Activated T-cell treated with anti-CD3 and anti-CD28 coated beads for 1 hour (primary cell): Measurements from ENCODE around the gene PPP2R2C.

ENCODE experiments used
- DNase-seq: peaks from one replicate; pipeline ENCODE4 v3.0.0-alpha.2; 2020; ENCODE audit warnings: low read depth

The PPP2R2C gene

DNA sequence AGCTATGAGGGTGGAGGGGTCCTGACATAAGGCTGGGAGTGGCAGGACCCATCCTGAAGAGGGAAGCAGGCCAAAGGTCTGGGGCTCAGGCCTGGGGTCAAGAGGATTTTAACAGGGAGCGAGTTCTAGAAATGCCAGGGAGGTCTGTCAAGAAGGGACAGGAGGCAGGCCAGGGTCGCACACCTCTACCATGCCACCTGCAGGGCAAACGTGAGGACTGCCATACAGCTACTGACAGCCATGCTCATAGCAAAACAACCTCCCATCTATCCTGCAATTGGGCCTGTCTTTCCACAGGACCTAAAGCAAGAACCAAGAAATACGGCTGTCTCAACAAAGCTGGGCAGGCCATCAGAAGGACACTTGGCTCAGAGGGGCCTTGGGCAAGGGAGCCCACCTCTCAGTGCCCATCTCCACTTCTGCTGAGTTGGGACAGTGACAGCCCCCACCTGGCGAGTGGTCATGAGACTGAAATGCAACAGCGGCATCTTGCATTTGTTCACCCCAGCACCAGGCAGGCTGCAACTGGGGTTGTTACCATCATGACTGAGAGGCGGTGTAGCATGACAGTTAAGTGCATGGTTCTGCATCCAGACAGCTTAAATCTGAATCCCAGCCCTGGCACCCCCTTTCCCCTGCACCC is 110.0 kb downstream of the PPP2R2C start:
- DNase-seq: no peak

DNA sequence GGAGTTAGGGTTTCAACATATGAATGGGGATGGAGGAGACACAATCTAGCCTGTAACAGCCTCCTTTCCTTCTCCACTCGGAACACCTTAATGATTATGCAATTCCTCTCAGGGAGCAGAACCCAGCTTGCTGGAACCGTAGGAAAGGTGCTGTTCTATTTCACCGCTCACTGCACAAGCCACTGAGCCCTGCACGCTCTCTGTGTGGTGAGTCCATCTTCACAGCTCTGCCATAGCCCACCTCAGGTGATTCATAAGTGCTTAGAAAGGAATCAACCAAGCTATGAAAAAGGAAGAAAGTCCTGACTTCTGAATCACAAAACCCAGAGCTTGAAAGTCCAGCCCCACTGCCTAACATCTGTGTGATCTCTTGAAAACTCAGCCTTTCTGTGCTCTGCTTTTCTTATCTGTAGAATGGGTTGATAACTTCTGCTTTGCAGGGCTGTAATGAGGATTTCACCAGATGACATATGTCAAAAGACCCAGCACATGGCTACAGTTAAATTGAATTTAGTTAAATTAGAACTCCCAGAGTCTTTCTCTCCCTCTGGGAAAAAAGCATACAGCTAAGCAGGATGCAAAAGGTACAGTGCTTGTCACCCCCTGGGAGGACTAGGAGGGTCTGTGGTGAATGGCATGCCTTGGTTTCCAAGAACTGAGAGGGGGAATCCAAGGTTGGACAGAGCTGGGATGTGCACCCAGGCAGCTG is 111.2 kb downstream of the PPP2R2C start:
- no peak for DNase-seq

GRCh38 chr4:6360385-6360784 is 112.0 kb downstream of the PPP2R2C start:
- DNase-seq: no peak

GRCh38 chr4:6359536-6360308 is 112.7 kb downstream of the PPP2R2C start:
- DNase-seq: no peak

- DNase-seq: no peak
These were observed 114.9 kb downstream of the PPP2R2C start for GRCh38 chr4:6357476-6357875.

DNA sequence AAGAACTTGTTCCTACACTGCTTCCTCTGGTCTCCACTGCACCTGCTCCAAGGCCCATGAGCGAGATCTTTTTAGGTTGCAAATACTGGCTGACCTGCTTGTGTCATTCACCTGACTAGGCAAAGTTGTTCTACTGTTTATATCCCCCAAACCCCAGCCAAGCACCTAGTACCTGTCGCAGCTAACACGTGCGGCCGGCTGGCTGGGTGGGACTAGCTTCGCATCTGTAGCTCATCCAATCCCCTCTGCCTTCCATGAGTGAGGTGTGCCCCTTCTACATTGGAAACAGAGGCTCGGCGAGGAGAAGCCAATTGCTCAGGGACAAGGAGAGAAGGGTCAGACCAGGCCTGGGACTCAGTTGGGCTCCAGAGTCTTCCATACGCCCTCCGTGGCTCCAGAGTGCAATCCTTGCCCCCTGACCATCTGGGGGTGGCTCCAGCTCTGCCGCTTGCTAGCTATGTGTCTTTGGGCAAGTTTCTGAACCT is 116.3 kb downstream of the PPP2R2C start:
- no peak for DNase-seq

GRCh38 chr4:6355052-6355451 is 117.4 kb downstream of the PPP2R2C start:
- no peak for DNase-seq

DNA sequence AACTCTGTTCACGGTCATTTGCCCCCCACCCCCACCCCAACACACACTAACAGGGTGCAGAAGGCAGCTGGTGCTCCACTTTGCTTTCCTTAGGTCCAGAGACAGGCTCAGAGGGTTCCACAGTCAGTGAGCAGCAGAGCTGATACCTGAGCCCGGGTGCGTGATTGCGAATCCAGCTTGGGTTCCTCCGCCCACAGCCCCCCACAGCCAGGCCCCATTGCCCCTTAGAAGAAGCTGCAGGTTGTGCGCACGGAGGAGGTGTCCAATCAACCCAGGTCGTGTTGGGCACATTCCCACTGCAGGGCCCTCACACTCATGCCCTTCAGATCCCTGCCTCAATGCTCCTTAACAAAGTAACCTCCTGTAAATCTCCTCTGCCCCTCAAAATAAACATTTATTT is 117.8 kb downstream of the PPP2R2C start:
- no peak for DNase-seq

GRCh38 chr4:6354119-6354518 is 118.3 kb downstream of the PPP2R2C start:
- DNase-seq: no peak

DNA sequence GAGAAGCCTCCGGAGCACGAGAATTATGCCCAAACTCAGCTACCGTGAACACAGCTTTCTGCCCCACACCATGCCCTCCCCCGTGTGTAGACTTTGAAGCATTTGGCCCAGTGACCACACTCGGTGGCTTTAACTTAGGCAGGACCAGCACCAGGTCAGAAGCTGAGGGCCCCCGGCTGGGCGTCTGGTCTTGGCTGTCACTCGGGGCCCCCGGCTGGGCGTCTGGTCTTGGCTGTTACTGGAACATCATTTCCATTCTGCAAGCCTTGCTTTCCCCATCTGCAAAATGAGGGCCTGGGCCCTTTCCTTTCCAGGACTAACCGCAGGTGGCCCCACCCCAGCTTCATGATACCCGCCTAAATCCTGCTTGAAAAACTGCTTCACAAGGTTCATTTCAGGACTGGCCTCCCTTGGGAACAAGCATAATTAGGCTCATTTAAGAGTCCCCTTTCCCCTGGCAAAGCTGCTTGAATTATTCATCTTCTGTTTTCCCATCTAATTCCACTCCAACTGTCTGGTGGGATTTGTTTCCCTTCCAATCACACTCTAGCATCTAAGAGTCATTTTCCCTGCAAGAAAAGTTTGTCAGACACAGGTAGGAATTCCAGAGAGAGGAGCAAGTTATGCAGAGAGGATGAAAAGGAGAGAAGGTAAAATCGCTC is 120.3 kb downstream of the PPP2R2C start:
- DNase-seq: no peak

DNA sequence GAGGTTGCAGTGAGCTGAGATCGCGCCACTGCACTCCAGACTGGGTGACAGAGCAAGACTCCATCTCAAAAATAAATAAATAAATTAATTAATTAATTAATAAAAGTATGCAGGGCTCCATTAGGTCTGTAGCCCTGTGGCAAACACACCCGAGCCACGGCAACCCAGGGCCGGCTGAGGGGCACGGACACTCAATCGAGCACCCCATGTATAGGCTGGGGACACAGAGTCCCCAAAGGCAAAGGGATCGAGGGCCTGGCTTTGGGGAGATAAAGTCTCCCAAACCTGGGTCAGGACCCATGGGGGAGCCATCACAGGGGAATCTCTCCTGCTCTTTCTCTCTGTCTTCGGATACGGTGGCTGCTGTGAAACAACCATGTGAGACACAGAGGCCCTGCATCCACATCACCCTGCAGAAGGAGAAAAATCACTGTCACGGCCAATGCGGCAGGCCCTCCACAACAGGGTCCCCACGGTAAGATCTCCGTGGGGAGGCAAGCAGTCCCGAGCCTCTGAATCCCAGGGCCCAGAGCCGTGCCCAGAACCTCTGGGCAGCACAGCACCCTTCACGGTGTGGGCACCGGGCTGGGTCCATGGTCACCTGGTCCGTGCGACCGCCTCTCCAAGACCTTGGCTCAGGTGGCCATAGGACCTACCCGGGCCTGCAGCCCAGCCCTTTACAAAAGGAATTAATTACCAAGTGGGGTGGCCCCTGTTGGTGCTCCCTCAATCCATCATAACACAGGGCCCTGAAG is 121.0 kb downstream of the PPP2R2C start:
- no peak for DNase-seq

- no peak for DNase-seq
These were observed 121.8 kb downstream of the PPP2R2C start for GRCh38 chr4:6350646-6351045.

GRCh38 chr4:6349896-6350603 is 122.4 kb downstream of the PPP2R2C start:
- DNase-seq: no peak

DNA sequence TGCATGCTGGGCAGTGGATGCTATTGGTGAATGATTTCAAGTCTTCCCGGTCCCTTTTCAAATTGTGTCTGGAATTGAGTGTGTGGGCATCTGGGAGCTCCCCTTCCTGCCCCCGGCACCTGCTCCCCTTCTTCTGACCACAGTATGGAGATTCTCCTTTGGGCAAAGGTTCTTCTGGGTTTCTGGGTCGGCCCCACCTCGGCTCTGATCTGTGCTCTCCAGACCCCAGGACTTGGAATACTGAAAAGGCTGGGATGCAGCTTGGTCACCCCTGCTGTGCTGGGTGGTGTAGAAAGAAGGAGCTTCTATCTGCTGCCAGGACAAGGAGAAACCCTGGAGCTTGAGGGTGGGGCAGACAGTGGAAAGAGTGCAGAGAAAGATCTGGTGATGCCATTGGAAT is 124.0 kb downstream of the PPP2R2C start:
- DNase-seq: no peak

DNA sequence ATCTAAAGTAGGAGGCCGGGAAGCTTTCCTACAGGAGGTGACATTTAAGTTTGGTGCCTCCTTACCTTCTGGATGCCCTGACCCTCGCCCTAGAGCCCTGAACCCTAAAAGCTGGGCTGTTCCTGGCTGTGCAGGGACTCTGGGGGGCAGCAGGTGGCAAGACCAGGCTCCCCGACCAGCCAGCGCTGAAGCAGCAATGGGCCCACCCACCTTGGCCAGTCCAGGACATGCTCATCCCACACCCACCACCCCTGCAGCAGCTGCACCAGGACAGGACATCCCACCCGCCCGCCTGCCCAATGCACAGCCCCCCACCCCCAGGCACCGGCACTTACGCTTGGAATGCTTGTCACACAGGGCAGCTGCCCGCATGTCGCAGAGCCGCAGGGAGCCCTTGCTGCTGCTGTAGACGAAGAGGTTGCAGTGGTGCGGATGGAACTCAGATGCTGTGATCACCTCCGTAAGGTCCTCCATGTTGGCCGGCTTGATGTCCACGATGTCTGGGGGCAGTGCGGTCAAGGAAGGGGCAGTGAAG is 124.8 kb downstream of the PPP2R2C start:
- DNase-seq: no peak

DNA sequence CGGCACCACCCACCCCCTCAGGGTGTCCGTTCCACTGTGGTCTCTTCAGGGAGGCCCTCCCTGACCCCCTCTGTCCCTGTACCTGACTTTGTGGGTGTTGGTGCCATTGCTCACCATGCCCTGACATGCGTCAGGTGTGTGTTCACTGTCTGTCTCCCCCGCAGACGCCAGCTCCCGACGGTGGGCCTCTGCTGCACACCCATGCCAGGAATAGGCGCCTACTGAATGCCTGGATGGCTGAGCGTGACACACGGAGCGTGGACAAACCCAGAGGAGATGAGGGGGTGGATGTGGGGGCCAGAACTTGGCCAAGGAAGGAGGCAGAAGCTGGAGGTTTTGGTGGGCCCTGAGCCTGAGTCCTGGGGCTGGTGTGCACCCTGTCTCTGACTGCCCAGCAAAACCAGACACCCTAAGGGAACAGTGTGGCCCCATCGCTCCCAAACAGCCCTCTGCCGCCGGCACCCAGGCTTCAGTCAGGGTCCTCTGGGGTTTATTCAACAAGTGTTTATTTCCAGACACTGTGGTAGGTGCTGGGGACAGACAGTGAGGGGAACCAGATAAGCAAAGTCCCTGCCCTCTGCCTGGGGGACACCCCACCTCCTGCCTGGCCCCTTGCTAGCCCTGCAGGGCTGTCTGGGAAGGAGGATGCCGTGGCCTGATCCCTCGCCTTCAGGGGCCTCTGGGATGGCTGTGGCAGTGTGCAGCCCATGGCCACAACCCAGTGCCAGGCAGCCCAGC is 125.9 kb downstream of the PPP2R2C start:
- no peak for DNase-seq

DNA sequence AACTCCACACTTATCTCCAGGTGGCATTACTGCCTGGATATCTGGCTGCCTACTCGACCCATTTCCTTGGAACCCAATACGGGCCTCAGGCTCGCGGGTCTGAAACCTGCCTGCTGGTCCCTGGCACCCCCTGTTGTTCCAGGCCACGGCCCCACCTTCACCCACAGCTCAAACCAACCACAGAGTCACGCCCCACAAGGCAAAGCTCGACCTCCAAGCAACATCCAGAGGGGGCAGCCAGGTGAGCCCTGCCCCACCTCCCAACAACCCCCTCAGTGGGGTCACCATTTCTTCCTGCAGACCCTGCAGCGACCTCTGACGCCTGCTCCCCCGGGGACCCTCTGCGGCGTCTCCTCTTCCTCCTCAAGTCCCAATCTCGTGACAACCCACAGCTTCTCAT is 126.5 kb downstream of the PPP2R2C start:
- DNase-seq: no peak

GRCh38 chr4:6345096-6345830 is 127.2 kb downstream of the PPP2R2C start:
- no peak for DNase-seq

- DNase-seq: no peak
These were observed 128.4 kb downstream of the PPP2R2C start for GRCh38 chr4:6343939-6344408.
